GM13976 (cell line): Measurements from ENCODE around the gene LFNG.
"Not testable (repeated sequence)": the region's sequence is repeated elsewhere in the genome, so short reads cannot be mapped to it uniquely, and the experiment has no call there.

Experiments
- DNase-seq: peaks from one replicate; pipeline ENCODE4 v3.0.0; 2012; ENCODE audit warnings: low spot score
- CTCF ChIP-seq: IDR thresholded peaks from 2 replicates; pipeline ENCODE4 v1.5.1; 2012; ENCODE audit warnings: borderline replicate concordance, mild to moderate bottlenecking; ENCODE audit not compliant: insufficient read depth; ENCODE audit errors: extremely low read depth, missing control alignments, control extremely low read depth
- in situ Hi-C: fragments of 300-500 bp; cut with MboI; formaldehyde crosslinking; loops from one replicate; pipeline ENCODE4 v1.12.0; 2022; ENCODE audit warnings: low sequenced_read_pairs, mixed read lengths, inconsistent platforms; ENCODE audit not compliant: unreplicated experiment

LFNG gene

GRCh38 chr7:2529161-2530070 is 9.8 kb downstream of the LFNG start:
- peak; percentile 74 for DNase-seq
- in situ Hi-C loops = no loop called here
- TF ChIP-seq CTCF = no peak

GRCh38 chr7:2530071-2530987 is 10.8 kb downstream of the LFNG start:
- in situ Hi-C loops = no loop called here
- TF ChIP-seq CTCF = no peak

GRCh38 chr7:2530994-2531795 is 11.6 kb downstream of the LFNG start:
- in situ Hi-C loops, DNase-seq: not testable (repeated sequence)

More at GRCh38 chr7:2530071-2530987, 10.8 kb downstream of the LFNG start:
- DNase-seq = peak; percentile 83

GRCh38 chr7:2531796-2532110 is 12.2 kb downstream of the LFNG start:
- DNase-seq, in situ Hi-C loops: not testable (repeated sequence)

GRCh38 chr7:2532199-2532772 is 12.7 kb downstream of the LFNG start:
- in situ Hi-C loops, DNase-seq: not testable (repeated sequence)

- DNase-seq, in situ Hi-C loops: not testable (repeated sequence)
These were observed 13.2 kb downstream of the LFNG start for GRCh38 chr7:2532816-2533215.

GRCh38 chr7:2533566-2533965 is 14.0 kb downstream of the LFNG start:
- DNase-seq, in situ Hi-C loops: not testable (repeated sequence)

- in situ Hi-C loops, DNase-seq: not testable (repeated sequence)
These were observed 14.6 kb downstream of the LFNG start for GRCh38 chr7:2534214-2534613.

- in situ Hi-C loops, DNase-seq: not testable (repeated sequence)
These were observed 16.5 kb downstream of the LFNG start for GRCh38 chr7:2535872-2536627.
